HEK293 (cell line): ENCODE measurements around the gene CBX1.

ENCODE experiments used
- EGR2 ChIP-seq: fragments of 450-650 bp; formaldehyde crosslinking; IDR thresholded peaks from 2 replicates; pipeline ENCODE4 v1.5.1; 2016; ENCODE audit warnings: low read depth, missing biosample characterization, missing genetic modification characterization
- HOXD13 ChIP-seq: sonication (generic); formaldehyde crosslinking; IDR thresholded peaks from 2 replicates; pipeline ENCODE4 v1.8.0; 2022; ENCODE audit warnings: missing genetic modification reagents, borderline replicate concordance
- ZNF211 ChIP-seq: fragments of 450-650 bp; formaldehyde crosslinking; IDR thresholded peaks from 2 replicates; pipeline ENCODE4 v1.5.1; 2016; ENCODE audit warnings: low read depth, missing biosample characterization, missing genetic modification characterization
- ZNF416 ChIP-seq: fragments of 450-650 bp; formaldehyde crosslinking; IDR thresholded peaks from 2 replicates; pipeline ENCODE4 v1.5.1; 2016; ENCODE audit warnings: missing biosample characterization, missing genetic modification characterization
- ZNF837 ChIP-seq: fragments of 450-650 bp; formaldehyde crosslinking; IDR thresholded peaks from 2 replicates; pipeline ENCODE4 v1.5.1; 2016; ENCODE audit warnings: missing biosample characterization, missing genetic modification characterization
- TF ChIP-seq, protein P1 (sequence below): fragments of 450-650 bp; formaldehyde crosslinking; IDR thresholded peaks from 2 replicates; pipeline ENCODE4 v1.5.1; 2016; ENCODE audit warnings: missing biosample characterization, missing genetic modification characterization
- TF ChIP-seq, protein P2 (sequence below): fragments of 450-650 bp; formaldehyde crosslinking; IDR thresholded peaks from 2 replicates; pipeline ENCODE4 v1.5.1; 2016; ENCODE audit warnings: missing biosample characterization, missing genetic modification characterization

DNA sequence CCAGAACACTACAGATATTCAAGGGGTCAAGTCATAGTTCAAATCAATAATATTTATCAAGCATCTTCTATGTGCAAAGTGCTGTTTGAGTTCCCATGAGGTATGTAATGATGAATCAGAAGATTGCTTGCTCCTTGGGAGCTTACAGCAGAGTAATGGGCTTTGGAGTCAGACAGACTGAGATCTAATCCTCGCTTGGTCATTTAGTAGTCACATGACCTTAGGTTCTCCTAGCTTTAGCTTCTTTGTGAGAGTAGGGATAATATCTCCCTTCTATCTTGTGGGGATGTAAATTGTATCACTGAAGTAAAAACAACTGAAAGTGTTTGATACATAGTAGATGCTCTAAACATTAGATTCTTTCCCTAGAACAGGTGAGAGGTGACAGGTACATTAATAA is 36.4 kb upstream of the CBX1 start:
- TF ChIP-seq ZNF416 (no peak), ZNF211 (tag by site-specific recombination) (no peak), HOXD13 (CRISPR knock-in tag) (no peak), EGR2 (tag by site-specific recombination) (no peak), ZNF837 (tag by site-specific recombination) (no peak)
- TF ChIP-seq, protein P1, sequence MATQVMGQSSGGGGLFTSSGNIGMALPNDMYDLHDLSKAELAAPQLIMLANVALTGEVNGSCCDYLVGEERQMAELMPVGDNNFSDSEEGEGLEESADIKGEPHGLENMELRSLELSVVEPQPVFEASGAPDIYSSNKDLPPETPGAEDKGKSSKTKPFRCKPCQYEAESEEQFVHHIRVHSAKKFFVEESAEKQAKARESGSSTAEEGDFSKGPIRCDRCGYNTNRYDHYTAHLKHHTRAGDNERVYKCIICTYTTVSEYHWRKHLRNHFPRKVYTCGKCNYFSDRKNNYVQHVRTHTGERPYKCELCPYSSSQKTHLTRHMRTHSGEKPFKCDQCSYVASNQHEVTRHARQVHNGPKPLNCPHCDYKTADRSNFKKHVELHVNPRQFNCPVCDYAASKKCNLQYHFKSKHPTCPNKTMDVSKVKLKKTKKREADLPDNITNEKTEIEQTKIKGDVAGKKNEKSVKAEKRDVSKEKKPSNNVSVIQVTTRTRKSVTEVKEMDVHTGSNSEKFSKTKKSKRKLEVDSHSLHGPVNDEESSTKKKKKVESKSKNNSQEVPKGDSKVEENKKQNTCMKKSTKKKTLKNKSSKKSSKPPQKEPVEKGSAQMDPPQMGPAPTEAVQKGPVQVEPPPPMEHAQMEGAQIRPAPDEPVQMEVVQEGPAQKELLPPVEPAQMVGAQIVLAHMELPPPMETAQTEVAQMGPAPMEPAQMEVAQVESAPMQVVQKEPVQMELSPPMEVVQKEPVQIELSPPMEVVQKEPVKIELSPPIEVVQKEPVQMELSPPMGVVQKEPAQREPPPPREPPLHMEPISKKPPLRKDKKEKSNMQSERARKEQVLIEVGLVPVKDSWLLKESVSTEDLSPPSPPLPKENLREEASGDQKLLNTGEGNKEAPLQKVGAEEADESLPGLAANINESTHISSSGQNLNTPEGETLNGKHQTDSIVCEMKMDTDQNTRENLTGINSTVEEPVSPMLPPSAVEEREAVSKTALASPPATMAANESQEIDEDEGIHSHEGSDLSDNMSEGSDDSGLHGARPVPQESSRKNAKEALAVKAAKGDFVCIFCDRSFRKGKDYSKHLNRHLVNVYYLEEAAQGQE: no peak
- TF ChIP-seq, protein P2, sequence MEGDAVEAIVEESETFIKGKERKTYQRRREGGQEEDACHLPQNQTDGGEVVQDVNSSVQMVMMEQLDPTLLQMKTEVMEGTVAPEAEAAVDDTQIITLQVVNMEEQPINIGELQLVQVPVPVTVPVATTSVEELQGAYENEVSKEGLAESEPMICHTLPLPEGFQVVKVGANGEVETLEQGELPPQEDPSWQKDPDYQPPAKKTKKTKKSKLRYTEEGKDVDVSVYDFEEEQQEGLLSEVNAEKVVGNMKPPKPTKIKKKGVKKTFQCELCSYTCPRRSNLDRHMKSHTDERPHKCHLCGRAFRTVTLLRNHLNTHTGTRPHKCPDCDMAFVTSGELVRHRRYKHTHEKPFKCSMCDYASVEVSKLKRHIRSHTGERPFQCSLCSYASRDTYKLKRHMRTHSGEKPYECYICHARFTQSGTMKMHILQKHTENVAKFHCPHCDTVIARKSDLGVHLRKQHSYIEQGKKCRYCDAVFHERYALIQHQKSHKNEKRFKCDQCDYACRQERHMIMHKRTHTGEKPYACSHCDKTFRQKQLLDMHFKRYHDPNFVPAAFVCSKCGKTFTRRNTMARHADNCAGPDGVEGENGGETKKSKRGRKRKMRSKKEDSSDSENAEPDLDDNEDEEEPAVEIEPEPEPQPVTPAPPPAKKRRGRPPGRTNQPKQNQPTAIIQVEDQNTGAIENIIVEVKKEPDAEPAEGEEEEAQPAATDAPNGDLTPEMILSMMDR: no peak
